AG09309 (cell line): Measurements from ENCODE around the gene MTG1.

ENCODE experiments used
- DNase-seq: peaks from one replicate; pipeline ENCODE4 v3.0.0-alpha.2; 2010; ENCODE audit warnings: low read depth
- H3K4me3 ChIP-seq: 2 replicates; pipeline ENCODE4 v1.5.1; 2011; ENCODE audit warnings: mild to moderate bottlenecking, low read depth, low read length, moderate library complexity; ENCODE audit not compliant: control insufficient read depth
- TF ChIP-seq, protein P1 (sequence below): IDR thresholded peaks from 2 replicates; pipeline ENCODE4 v1.5.1; 2011; ENCODE audit warnings: mild to moderate bottlenecking, low read depth, low read length, inconsistent platforms; ENCODE audit not compliant: insufficient read depth, control insufficient read depth; ENCODE audit errors: missing control alignments

Gene MTG1

DNA sequence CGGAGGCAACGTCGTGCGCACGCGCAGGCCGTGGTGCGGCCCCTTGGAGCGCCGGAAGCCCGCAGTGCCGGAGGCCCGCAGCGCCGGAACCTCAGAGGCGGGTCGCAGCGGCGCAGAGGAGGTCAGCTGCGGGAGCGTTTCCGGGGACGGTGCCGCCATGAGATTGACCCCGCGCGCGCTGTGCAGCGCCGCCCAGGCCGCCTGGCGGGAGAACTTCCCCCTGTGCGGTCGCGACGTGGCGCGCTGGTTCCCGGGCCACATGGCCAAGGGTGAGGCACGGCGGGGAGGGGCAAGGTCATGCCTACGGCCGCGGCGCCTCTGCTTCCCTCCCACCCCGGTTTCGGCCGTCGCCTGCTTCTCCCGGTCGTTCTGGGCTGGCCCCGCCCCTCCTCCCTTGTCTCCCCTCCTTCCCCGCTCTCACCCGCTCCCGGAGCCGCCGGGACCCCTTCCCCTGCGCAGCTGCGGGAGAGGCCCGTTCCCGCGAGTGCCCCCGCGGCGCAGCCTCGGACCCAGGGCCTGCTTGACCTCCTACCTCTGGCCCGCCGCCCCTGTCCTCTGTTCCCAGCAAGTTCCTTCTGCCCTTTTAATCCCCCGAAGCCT is at the start of gene MTG1:
Gene MTG1 (plus strand): TSS at position 94 of the 600 bp plus-strand sequence. CDS start 64 bp downstream, at position 158.
- peak within 1 kb of the TSS; percentile 90 for H3K4me3 ChIP-seq
- DNase-seq = peak; percentile 50
- TF ChIP-seq, protein P1, sequence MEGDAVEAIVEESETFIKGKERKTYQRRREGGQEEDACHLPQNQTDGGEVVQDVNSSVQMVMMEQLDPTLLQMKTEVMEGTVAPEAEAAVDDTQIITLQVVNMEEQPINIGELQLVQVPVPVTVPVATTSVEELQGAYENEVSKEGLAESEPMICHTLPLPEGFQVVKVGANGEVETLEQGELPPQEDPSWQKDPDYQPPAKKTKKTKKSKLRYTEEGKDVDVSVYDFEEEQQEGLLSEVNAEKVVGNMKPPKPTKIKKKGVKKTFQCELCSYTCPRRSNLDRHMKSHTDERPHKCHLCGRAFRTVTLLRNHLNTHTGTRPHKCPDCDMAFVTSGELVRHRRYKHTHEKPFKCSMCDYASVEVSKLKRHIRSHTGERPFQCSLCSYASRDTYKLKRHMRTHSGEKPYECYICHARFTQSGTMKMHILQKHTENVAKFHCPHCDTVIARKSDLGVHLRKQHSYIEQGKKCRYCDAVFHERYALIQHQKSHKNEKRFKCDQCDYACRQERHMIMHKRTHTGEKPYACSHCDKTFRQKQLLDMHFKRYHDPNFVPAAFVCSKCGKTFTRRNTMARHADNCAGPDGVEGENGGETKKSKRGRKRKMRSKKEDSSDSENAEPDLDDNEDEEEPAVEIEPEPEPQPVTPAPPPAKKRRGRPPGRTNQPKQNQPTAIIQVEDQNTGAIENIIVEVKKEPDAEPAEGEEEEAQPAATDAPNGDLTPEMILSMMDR = no peak

DNA sequence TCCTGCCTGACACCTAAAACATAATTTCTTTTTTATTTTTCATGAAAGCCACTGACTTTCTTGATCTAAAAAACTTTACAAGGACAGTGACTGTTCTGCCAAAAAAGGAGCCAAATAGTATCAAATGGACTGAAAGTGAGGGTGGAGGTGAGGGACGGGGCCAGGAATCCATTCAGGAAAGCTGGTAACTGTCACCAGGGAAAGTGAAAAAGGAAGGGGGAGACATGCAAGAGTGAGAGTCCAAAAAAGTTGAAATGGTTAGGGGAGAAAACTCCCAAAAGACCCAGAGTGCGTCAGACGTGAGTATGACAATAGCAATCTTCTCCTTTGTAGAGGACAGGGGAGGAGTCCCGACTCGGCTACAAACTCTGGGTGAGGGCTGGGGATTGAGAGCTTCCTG is 49.7 kb upstream of the MTG1 start:
- TF ChIP-seq, protein P1 = no peak
- no peak for DNase-seq
- no peak overlapping the region for H3K4me3 ChIP-seq

- no peak for DNase-seq
- TF ChIP-seq, protein P1 = no peak
- H3K4me3 ChIP-seq = no peak overlapping the region
Measured at GRCh38 chr10:133346413-133346812, 47.5 kb upstream of the MTG1 start.

- TF ChIP-seq, protein P1 = no peak
- no peak overlapping the region for H3K4me3 ChIP-seq
- DNase-seq = no peak
Measured at GRCh38 chr10:133347710-133348517, 46.0 kb upstream of the MTG1 start.

GRCh38 chr10:133349160-133349568 is 44.8 kb upstream of the MTG1 start:
- no peak overlapping the region for H3K4me3 ChIP-seq
- TF ChIP-seq, protein P1 = no peak
- no peak for DNase-seq

GRCh38 chr10:133349577-133350011 is 44.4 kb upstream of the MTG1 start:
- DNase-seq = no peak
- TF ChIP-seq, protein P1 = no peak

More at GRCh38 chr10:133349577-133350011, 44.4 kb upstream of the MTG1 start:
- H3K4me3 ChIP-seq = no peak overlapping the region
